Nephron (organoid): ENCODE results near the gene PSTK.

Experiments used
- H3K27ac Mint-ChIP-seq, 3 experiments: 2 replicates each; pipeline ENCODE4 v1.8.0; 2020; ENCODE audit warnings: mixed read lengths in 3 of 3, mild to moderate bottlenecking in 2 of 3, moderate library complexity in 1 of 3
- H3K27me3 Mint-ChIP-seq: 2 replicates; pipeline ENCODE4 v1.8.0; 2021; ENCODE audit warnings: low read depth, mild to moderate bottlenecking, moderate library complexity, mixed read lengths
- H3K36me3 Mint-ChIP-seq: 2 replicates; pipeline ENCODE4 v1.8.0; 2020; ENCODE audit warnings: low read depth, mixed read lengths
- H3K4me1 Mint-ChIP-seq: 2 replicates; pipeline ENCODE4 v1.8.0; 2020; ENCODE audit warnings: mixed read lengths
- H3K4me3 Mint-ChIP-seq, 3 experiments: 2 replicates each; pipeline ENCODE4 v1.8.0; 2020; ENCODE audit warnings: mild to moderate bottlenecking in 3 of 3, mixed read lengths in 3 of 3, moderate library complexity in 2 of 3
- H3K9me3 Mint-ChIP-seq: 2 replicates; pipeline ENCODE4 v1.8.0; 2020; ENCODE audit warnings: mixed read lengths
- CTCF ChIP-seq, 3 experiments: fragments of 200-600 bp; sonication (generic); IDR thresholded peaks; one replicate each; pipeline ENCODE4 v1.5.0; 2021; ENCODE audit warnings: antibody characterized with exemption in 3 of 3; ENCODE audit not compliant: unreplicated experiment in 3 of 3

PSTK gene

DNA sequence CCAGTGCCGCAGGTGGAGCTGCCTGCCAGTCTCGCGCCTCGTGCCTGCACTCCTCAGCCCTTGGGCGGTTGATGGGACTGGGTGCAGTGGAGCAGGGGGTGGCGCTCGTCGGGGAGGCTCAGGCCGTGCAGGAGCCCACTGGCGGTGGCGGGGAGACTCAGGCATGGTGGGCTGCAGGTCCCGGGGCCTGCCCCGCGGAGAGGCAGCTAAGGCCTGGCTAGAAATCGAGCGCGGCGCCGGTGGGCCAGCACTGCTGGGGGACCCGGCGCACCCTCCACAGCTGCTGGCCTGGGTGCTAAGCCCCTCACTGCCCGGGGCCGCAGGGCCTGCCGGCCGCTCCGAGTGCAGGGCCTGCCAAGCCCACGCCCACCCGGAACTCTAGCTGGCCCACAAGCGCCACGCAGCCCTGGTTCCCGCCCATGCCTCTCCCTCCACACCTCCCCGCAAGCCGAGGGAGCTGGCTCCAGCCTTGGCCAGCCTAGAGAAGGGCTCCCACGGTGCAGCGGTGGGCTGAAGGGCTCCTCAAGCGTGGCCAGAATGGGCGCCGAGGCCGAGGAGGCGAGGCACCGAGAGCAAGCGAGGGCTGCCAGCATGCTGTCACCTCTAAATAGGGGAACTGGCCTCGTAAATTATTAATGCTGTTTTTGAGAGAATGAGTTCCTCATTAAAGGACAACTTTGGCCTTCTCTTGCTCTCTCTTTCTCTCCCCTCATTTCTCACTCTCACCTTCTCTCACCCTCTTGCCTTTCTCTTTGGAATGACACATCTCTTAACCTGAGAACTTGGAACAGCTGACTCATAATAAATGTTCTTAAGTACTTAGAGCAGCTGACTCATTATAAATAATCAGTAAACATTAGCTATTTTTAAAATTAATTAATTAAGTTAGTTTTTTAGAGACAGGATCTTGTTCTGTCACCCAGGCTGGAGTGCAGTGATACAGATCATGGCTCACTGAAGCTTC lies 33.5 kb downstream of the PSTK start:
- Mint-ChIP-seq H3K36me3 (peaks cover 14% of the 10 kb centered on the region), H3K4me3 (peak overlapping the region in 1 of 3 experiments; percentile 36), H3K27me3 (no peaks in the 10 kb centered on the region), H3K4me1 (peaks cover 14% of the 10 kb centered on the region), H3K9me3 (no peaks in the 10 kb centered on the region), H3K27ac (no peak overlapping the region)
- no peak for TF ChIP-seq CTCF (IDR thresholded peaks at IDR 0.05; ENCODE audit: unreplicated experiment in 3 of 3)

- H3K9me3 Mint-ChIP-seq = no peaks in the 10 kb centered on the region
- no peak overlapping the region for H3K27ac Mint-ChIP-seq
- no peaks in the 10 kb centered on the region for H3K27me3 Mint-ChIP-seq
- no peak for TF ChIP-seq CTCF (IDR thresholded peaks at IDR 0.05; ENCODE audit: unreplicated experiment in 3 of 3)
- H3K4me1 Mint-ChIP-seq = peaks cover 7% of the 10 kb centered on the region
- H3K4me3 Mint-ChIP-seq = no peak overlapping the region
- H3K36me3 Mint-ChIP-seq = peaks cover 14% of the 10 kb centered on the region
Measured at GRCh38 chr10:123014772-123015171, 34.6 kb downstream of the PSTK start.

GRCh38 chr10:123016228-123016627 lies 36.0 kb downstream of the PSTK start:
- no peak overlapping the region for H3K27ac Mint-ChIP-seq

DNA sequence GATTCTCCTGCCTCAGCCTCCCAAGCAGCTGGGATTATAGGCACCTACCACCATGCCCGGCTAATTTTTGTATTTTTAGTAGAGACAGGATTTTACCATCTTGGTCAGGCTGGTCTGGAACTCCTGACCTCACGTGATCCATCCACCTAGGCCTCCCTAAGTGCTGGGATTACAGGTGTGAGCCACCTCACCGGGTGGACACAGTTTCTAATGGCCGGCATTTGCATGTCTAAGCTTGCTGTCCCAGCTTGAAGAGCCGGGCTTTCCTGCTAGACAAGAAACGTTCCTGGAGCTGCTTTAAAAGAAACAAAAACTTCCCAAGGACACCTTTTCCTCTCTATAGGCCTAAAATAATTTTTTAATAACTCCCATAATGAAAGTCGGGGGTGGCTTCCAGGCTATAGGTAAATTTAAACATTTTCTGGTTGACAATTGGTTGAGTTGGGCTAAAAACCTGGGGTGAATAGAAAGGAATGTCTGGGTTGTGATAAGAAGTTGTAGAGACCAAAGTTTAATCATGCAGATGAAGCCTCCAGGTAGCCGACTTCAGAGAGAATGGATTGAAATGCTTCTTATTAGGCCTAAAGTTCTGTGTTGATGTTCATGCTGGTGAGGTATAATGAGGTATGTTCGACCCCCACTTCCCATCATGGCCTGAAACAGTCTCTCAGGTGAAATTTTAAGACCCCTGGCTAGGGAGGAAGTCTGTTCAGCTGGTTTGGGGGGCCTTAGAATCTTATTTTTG lies 37.4 kb downstream of the PSTK start:
- TF ChIP-seq CTCF (IDR thresholded peaks at IDR 0.05; ENCODE audit: unreplicated experiment in 3 of 3) = no peak
- Mint-ChIP-seq H3K4me1 (no peaks in the 10 kb centered on the region), H3K36me3 (peaks cover 5% of the 10 kb centered on the region)

More at GRCh38 chr10:123016228-123016627, 36.0 kb downstream of the PSTK start:
- H3K9me3 Mint-ChIP-seq = no peaks in the 10 kb centered on the region
- H3K4me1 Mint-ChIP-seq = no peaks in the 10 kb centered on the region
- H3K27me3 Mint-ChIP-seq = no peaks in the 10 kb centered on the region
- H3K4me3 Mint-ChIP-seq = no peak overlapping the region
- H3K36me3 Mint-ChIP-seq = peaks cover 10% of the 10 kb centered on the region
- no peak for TF ChIP-seq CTCF (IDR thresholded peaks at IDR 0.05; ENCODE audit: unreplicated experiment in 3 of 3)

GRCh38 chr10:123018531-123018930 lies 38.3 kb downstream of the PSTK start:
- H3K4me3 Mint-ChIP-seq = no peak overlapping the region
- no peak for TF ChIP-seq CTCF (IDR thresholded peaks at IDR 0.05; ENCODE audit: unreplicated experiment in 3 of 3)
- H3K9me3 Mint-ChIP-seq = no peaks in the 10 kb centered on the region
- peaks cover 4% of the 10 kb centered on the region for H3K36me3 Mint-ChIP-seq
- H3K27ac Mint-ChIP-seq = no peak overlapping the region
- H3K27me3 Mint-ChIP-seq = no peaks in the 10 kb centered on the region
- H3K4me1 Mint-ChIP-seq = no peaks in the 10 kb centered on the region

More for the DNA sequence above, 37.4 kb downstream of the PSTK start:
- no peaks in the 10 kb centered on the region for H3K9me3 Mint-ChIP-seq
- no peak overlapping the region for H3K27ac Mint-ChIP-seq
- no peak overlapping the region for H3K4me3 Mint-ChIP-seq
- no peaks in the 10 kb centered on the region for H3K27me3 Mint-ChIP-seq
